Measurements from ENCODE around the gene FAIM2. TPM values are rescaled to one million over a fixed set of nuclear protein-coding genes. Genes with fewer than 3 reads are reported as not detected.

The FAIM2 gene
- total RNA-seq, 2 experiments from 2014 or later = 0.33 to 0.50 TPM

DNA sequence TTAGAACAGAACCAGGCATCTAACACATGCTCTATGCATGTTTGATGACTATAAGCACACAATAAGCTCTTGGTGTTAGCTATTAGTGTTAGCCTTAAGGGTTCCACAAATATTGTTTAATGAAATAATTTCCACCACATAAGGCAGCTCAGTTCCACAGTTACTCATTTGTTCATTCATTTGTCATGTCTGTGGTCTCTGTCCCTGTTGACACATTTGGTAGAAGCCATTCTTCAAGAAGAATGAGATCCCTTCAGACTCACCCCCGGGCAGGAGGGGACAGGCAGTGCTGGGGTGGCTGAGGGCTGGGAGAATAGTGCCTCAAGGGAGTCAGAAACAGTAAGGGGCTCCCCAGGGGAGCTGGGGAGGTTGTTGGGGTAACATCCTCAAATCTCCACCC is 3.7 kb upstream of the FAIM2 start:
- H3K9me3 Mint-ChIP-seq = no peaks in the 10 kb centered on the region
- no peak for DNase-seq
- H3K36me3 Mint-ChIP-seq (ENCODE audit: low read depth) = no peaks in the 10 kb centered on the region
- peaks cover 15% of the 10 kb centered on the region for H3K4me1 Mint-ChIP-seq
- no peak overlapping the region for H3K27ac Mint-ChIP-seq
- CTCF ChIA-PET = interaction anchor here (1.4 to 1.8 kb wide), 2 partner anchors 38 to 145 kb away, joined by 3 to 7 read pairs; no protein-coding TSS in a partner anchor
- POLR2A ChIA-PET = no interaction called here
- H3K4me3 Mint-ChIP-seq = no peak overlapping the region
- peaks cover 15% of the 10 kb centered on the region for H3K27me3 Mint-ChIP-seq

DNA sequence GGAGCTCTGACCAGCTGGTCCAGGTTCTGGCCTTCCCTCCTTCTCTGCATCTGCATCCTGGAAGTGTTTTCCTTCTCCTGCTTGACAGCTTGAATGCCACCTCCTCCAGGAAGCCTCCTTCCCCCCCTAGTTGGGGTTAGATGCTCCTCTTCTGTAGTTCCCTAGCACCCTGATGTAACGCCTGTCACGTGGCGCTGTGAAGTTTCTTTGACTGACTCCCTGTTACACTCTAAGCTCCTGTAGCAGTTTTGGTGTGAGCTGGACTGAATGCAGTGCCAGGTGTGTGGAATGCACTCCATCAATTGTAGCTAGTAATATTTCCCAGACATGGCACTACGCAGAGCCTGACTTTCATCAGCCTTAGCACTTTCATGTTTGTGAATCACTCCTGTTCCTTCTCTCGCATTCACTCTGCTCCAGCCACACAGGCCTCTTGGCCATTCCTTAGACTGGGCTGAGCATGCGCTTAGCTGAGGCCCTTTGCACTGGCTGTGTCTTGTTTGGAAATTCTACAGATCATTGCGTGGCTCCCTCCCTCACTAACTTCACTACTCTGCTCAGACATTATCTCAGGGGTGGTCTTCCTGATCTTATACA is 2.1 kb upstream of the FAIM2 start:
- ChIA-PET POLR2A (no interaction called here), CTCF (interaction anchor here (0.8 to 1.6 kb wide), 2 partner anchors 40 to 61 kb away, joined by 3 to 7 read pairs; no protein-coding TSS in a partner anchor)
- Mint-ChIP-seq H3K9me3 (no peaks in the 10 kb centered on the region), H3K36me3 (ENCODE audit: low read depth) (no peaks in the 10 kb centered on the region), H3K4me3 (no peak overlapping the region), H3K27ac (no peak overlapping the region), H3K4me1 (peaks cover 15% of the 10 kb centered on the region), H3K27me3 (peaks cover 17% of the 10 kb centered on the region)
- no peak for DNase-seq

DNA sequence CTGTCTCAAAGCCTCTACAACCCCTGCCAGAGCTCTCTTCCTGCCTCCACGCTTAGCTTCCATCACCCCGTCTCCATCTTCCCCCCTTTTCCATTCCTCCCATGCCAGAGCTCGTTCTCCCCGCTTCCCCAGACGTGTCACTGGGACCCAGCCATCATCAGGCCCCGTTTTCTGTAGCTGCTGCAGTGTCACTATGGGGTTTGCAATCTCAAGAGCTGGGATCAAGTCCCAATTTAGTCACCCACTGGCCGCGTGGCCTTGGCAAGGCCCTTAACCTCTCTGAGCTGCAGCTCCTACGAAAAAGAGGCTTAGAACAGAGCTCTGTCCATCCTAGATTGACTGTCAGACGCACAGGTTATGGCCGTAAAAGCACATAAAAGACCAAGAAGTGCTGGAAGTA is 901 bp upstream of the FAIM2 start:
- Mint-ChIP-seq H3K4me1 (peaks cover 15% of the 10 kb centered on the region), H3K27me3 (peaks cover 17% of the 10 kb centered on the region), H3K9me3 (no peaks in the 10 kb centered on the region), H3K36me3 (ENCODE audit: low read depth) (no peaks in the 10 kb centered on the region), H3K27ac (peak overlapping the region; percentile 17), H3K4me3 (peak overlapping the region; percentile 65)
- ChIA-PET POLR2A (no interaction called here), CTCF (interaction anchor here (0.8 to 1.6 kb wide), 3 partner anchors 11 to 41 kb away, joined by 3 to 7 read pairs (median 4); no protein-coding TSS in a partner anchor)
- no peak for DNase-seq

DNA sequence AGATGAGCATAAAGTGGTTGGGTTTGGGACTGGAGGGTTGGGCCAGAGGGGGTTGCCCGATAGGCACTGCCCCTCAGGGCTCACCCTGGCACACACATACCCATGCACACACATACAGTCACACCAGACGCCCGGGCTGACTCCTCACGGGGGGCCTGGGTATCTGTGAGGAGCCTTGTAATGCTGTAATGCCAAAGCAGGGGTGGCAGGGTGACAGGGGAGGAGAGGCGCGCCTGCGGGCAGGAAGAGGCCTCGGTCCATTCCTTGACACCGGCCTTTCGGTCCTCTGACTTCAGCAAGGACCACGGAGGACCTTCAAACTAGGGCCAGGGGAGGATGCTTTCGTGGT is 375 bp downstream of the FAIM2 start:
- Mint-ChIP-seq H3K4me3 (peak overlapping the region; percentile 56), H3K27ac (no peak overlapping the region), H3K27me3 (peaks cover 17% of the 10 kb centered on the region), H3K9me3 (no peaks in the 10 kb centered on the region), H3K4me1 (peaks cover 15% of the 10 kb centered on the region), H3K36me3 (ENCODE audit: low read depth) (no peaks in the 10 kb centered on the region)
- ChIA-PET CTCF (no interaction called here), POLR2A (no interaction called here)
- no peak for DNase-seq

DNA sequence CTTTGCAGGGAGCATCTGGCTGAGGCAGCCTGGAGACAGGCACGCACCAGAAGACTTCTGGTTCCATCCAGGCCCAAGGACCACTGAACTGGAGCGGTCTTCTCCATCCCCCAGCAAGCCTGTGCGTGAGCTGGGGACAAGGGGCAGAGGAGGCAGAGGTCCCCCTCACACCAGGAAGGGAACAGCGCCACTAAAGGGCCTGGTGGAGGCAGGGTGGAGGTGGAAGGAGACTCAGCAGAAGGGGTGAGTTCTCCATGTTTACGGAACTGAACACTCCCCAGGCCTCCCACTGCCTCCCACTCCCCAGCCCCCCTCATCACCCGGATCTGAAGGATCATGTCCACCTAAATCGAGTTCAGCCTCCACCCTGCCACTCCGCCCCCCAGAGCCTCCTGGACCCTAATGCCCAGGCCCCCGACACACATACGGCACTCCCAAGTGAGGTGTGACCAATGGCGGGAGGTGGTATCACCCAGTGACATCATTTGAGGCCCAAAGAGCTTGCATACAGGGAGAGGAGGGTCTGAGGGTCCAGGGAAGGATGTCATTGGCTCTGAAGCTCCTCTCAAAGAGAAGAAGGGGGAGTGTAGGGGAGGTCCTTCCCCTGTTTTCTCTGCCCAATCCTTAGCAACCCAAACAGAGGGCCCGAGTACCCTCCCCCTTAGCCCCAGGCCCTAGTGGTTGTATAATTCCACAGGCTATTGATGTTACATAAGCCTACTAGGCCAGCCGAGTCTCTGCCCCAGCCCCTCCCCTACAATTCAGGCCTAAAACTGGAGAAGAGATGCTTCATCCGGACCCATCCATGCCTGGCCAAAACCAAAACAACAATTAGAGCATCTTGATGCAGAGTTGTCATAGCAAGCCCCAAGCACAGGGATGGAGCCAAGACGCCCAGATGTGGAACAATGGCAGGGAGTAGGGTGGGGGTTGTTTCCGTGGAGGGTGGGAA is 1.0 kb downstream of the FAIM2 start:
- CTCF ChIA-PET = no interaction called here
- Mint-ChIP-seq H3K4me3 (peak overlapping the region; percentile 33), H3K27ac (no peak overlapping the region), H3K4me1 (peaks cover 15% of the 10 kb centered on the region), H3K27me3 (peaks cover 17% of the 10 kb centered on the region), H3K9me3 (no peaks in the 10 kb centered on the region), H3K36me3 (ENCODE audit: low read depth) (no peaks in the 10 kb centered on the region)
- DNase-seq = no peak
- POLR2A ChIA-PET = no interaction called here

DNA sequence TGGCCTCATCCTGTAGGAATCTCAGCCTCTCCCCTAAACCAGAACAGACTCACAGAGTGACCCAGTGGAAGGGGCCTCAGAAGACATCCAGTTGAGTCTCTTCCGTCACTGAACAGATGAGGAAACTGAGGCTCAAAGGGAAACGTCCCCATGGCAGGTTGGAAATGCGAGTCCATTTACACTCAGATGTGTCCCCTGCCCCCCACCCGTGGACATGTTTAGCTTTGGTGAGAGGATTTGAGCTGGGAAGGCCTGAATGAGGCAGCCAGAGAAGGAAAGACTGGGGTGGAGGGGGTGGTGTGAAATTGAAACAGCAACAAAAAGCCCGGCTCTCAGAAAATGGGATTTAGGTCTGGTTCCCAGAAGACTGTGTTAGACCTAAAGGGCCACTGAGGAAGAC is 1.7 kb downstream of the FAIM2 start:
- ChIA-PET CTCF (no interaction called here), POLR2A (no interaction called here)
- DNase-seq = no peak
- no peak overlapping the region for H3K4me3 Mint-ChIP-seq
- peaks cover 17% of the 10 kb centered on the region for H3K27me3 Mint-ChIP-seq
- H3K36me3 Mint-ChIP-seq (ENCODE audit: low read depth) = no peaks in the 10 kb centered on the region
- peaks cover 15% of the 10 kb centered on the region for H3K4me1 Mint-ChIP-seq
- H3K9me3 Mint-ChIP-seq = no peaks in the 10 kb centered on the region
- H3K27ac Mint-ChIP-seq = no peak overlapping the region

DNA sequence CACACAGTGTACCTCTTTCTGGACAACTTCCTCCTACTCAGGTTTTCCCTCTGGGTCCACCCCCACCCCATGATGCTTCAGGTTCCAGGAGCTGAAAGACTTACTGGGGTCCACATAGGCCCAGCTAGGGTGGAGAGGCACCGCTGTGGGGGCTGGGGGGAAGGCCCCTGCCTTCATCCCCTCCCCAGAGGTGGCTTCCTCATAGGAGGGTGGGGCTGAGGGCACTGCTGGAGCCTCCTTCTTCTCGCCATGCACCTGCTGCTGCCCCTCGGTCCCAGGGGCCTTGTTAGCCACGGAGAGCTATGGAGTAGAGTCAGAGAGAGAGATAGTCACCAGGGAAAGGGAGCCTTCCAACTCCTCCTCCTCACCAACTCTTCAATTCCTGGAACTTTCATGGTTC is 2.7 kb downstream of the FAIM2 start:
- Mint-ChIP-seq H3K4me3 (no peak overlapping the region), H3K9me3 (no peaks in the 10 kb centered on the region), H3K27me3 (peaks cover 15% of the 10 kb centered on the region), H3K27ac (no peak overlapping the region), H3K4me1 (peaks cover 15% of the 10 kb centered on the region), H3K36me3 (ENCODE audit: low read depth) (no peaks in the 10 kb centered on the region)
- ChIA-PET CTCF (no interaction called here), POLR2A (no interaction called here)
- no peak for DNase-seq

DNA sequence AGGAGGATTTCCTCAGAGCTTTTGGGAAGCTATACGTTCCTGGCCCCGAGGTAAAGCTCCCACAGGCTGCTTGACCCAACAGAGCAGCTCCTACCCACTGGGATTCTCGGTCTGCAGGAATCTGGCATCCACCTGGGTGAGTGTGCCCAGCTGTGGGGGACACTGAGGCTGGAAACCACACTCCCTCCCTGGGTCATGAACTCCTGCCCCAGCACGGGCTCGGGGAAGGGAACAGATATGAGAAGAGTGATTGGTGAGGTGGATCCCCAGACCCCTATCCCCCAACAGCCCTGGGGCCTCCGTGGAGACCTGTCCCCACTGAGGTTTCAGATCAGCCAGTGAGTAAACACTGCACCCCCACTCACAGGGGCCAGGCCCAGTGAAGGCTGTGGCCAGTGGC is 3.3 kb downstream of the FAIM2 start:
- no peaks in the 10 kb centered on the region for H3K36me3 Mint-ChIP-seq (ENCODE audit: low read depth)
- no peak overlapping the region for H3K4me3 Mint-ChIP-seq
- no peaks in the 10 kb centered on the region for H3K9me3 Mint-ChIP-seq
- peaks cover 10% of the 10 kb centered on the region for H3K27me3 Mint-ChIP-seq
- no peak overlapping the region for H3K27ac Mint-ChIP-seq
- ChIA-PET CTCF (no interaction called here), POLR2A (no interaction called here)
- DNase-seq = no peak
- peaks cover 13% of the 10 kb centered on the region for H3K4me1 Mint-ChIP-seq

DNA sequence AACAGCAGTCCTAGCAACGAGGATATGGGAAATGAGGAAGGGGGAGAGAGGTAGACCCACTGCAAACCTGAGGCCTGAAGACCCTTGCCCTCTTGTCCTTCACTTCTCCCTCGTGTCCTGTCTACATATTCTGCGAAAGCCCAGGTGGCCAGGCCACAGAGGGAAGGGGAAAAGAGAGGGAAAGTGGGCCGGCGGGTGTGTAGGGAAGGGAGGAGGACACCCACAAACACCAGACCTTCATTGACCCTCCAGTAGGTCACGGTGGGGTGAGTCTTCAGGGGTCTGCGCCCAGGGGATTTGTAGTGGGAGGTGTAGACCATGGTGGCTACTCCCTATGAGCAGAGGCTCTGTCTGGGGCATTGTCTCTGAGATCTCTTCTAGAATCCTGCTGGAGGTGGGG is 3.8 kb downstream of the FAIM2 start:
- Mint-ChIP-seq H3K27ac (no peak overlapping the region), H3K9me3 (no peaks in the 10 kb centered on the region), H3K4me1 (peaks cover 13% of the 10 kb centered on the region), H3K27me3 (peaks cover 10% of the 10 kb centered on the region), H3K4me3 (no peak overlapping the region), H3K36me3 (ENCODE audit: low read depth) (no peaks in the 10 kb centered on the region)
- POLR2A ChIA-PET = no interaction called here
- no peak for DNase-seq
- CTCF ChIA-PET = no interaction called here

DNA sequence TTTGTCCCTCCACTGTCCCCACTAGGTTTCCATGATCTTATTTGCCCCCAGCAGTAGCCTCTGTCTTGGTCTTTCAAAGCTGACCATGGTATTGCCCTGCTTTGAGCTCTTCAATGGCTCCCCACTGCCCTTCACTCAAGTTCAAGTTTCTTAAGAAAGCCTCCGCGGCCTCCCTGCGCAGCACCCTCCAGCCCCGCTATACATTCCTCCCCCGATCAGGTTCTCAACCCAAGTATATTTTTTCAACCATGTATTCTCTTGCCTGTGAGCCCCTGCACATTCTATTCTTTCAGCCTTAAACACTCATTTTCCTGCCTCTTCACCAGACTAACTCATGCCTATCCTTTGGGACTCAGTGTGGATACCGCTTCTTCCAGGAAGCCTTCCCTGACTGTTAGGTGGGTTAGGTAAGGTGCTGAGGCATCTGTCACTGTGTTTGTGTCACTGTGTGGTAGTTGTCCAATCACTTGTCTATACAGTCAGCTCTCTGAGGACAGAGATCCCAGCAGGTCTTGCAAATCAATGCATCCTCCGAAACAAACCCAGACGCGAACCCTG is 4.3 kb downstream of the FAIM2 start:
- peaks cover 8% of the 10 kb centered on the region for H3K4me1 Mint-ChIP-seq
- H3K27ac Mint-ChIP-seq = no peak overlapping the region
- H3K27me3 Mint-ChIP-seq = peaks cover 5% of the 10 kb centered on the region
- no peak for DNase-seq
- H3K9me3 Mint-ChIP-seq = no peaks in the 10 kb centered on the region
- no peaks in the 10 kb centered on the region for H3K36me3 Mint-ChIP-seq (ENCODE audit: low read depth)
- H3K4me3 Mint-ChIP-seq = no peak overlapping the region
- ChIA-PET CTCF (no interaction called here), POLR2A (no interaction called here)

DNA sequence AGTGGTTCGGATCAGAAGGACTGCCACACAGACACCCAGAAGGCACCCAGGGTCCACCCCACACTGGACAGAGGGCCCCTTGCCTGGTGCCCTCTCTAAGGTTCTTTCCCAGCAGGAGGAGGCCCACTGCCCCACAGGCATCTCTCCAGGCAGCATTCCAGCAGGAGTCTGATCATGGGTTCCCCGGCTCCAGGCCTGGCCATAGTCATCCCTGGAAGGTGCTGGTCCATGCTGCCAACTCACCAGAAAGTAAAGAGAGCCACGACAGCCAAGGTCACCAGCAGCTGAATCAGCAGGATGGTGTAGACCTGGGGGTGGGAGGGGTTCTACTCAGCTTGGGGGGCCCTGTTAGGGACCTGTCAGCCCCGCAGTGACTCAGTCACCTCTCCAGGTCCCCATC is 6.4 kb downstream of the FAIM2 start:
- no peaks in the 10 kb centered on the region for H3K4me1 Mint-ChIP-seq
- no peak overlapping the region for H3K27ac Mint-ChIP-seq
- no peak for DNase-seq
- H3K4me3 Mint-ChIP-seq = no peak overlapping the region
- CTCF ChIA-PET = interaction anchor here (0.8 to 1.2 kb wide), 3 partner anchors 7 to 70 kb away, joined by 3 read pairs; no protein-coding TSS in a partner anchor
- peaks cover 6% of the 10 kb centered on the region for H3K27me3 Mint-ChIP-seq
- no peaks in the 10 kb centered on the region for H3K9me3 Mint-ChIP-seq
- no peaks in the 10 kb centered on the region for H3K36me3 Mint-ChIP-seq (ENCODE audit: low read depth)
- POLR2A ChIA-PET = no interaction called here

DNA sequence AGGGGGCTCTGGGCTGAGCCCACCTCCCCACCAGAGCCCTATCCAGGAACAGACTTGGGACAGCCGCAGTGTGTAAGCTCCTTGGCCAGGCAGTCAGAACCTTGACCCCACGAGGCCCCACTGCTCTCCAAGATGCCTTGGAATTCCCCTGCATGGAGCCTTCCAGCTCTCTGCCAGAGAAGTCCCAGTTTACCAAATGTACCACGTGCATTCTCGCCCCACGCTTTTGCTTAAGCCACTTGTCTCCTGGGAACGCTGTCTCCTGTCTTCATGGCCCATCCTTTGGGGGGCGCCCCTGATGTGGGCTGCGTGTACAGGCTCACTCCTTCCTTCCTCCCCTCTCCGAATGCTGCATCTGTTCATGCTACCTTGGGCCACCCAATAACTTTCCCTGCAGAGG is 7.9 kb downstream of the FAIM2 start:
- Mint-ChIP-seq H3K27ac (no peak overlapping the region), H3K27me3 (peaks cover 5% of the 10 kb centered on the region), H3K36me3 (ENCODE audit: low read depth) (no peaks in the 10 kb centered on the region), H3K4me1 (no peaks in the 10 kb centered on the region), H3K9me3 (no peaks in the 10 kb centered on the region), H3K4me3 (no peak overlapping the region)
- ChIA-PET POLR2A (no interaction called here), CTCF (no interaction called here)
- no peak for DNase-seq

DNA sequence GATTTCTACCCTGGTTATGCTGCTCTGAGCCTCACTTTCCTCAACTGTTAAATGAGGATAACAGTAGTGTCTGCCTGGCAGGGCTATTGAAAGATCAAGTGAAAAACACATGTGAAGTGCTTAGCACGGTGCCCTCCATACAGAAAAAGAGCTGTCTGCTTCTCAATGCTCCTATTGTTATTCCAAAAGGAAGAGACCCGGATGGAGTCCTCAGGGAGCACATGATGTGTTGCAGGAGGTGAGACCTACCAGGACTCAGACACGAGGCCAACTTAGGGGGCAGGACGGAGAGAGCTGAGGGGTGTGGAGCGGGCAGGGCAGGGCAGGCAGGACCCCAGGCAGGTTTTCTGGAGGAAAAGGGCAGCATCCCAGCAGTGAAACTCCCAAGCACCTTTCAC is 8.9 kb downstream of the FAIM2 start:
- ChIA-PET CTCF (interaction anchor here (1.2 kb wide), 1 partner anchor 117 kb away, joined by 3 read pairs; no protein-coding TSS in a partner anchor), POLR2A (no interaction called here)
- Mint-ChIP-seq H3K4me3 (no peak overlapping the region), H3K36me3 (ENCODE audit: low read depth) (no peaks in the 10 kb centered on the region), H3K4me1 (no peaks in the 10 kb centered on the region), H3K27me3 (peaks cover 5% of the 10 kb centered on the region), H3K9me3 (no peaks in the 10 kb centered on the region), H3K27ac (no peak overlapping the region)
- DNase-seq = no peak

Data from activated CD4-positive, alpha-beta T cell treated with anti-CD3 and anti-CD28 coated beads, Interleukin-2, amount 10 ng/mL, durations not matched to agents 7 days and 5 days (primary cell).